Naive thymus-derived CD8-positive, alpha-beta T cell (primary cell): Measurements from ENCODE around the gene SMAD7. TPM values are rescaled to one million over a fixed set of nuclear protein-coding genes. Genes with fewer than 3 reads are reported as not detected.
A peak's percentile ranks its signal among the peaks of the same experiment; 100 is the strongest.

Source experiments
- ATAC-seq, 2 donors: fragments of 150-1000 bp; cut with Tn5 transposase in 1 of 2; sonication (Bioruptor Pico), chemical (Tn5 transposase) in 1 of 2; 1 replicate in 1 of 2; 2 replicates in 1 of 2; pipeline ENCODE4 v1.10.0; 2021; ENCODE audit warnings: mild to moderate bottlenecking in 2 of 2, moderate library complexity in 2 of 2
- POLR2A ChIA-PET: fragments of 350-600 bp; sonication (Branson Sonifier 250); formaldehyde crosslinking; loops from one replicate; lab custom pipeline; 2021; ENCODE audit warnings: antibody characterized with exemption; lab: Charles Lee
- DNase-seq, 10 donors: peaks; one replicate each; pipeline versions ENCODE4 v3.0.0 to v3.0.0-alpha.2; 2020 to 2022
- H3K27ac Mint-ChIP-seq, 10 donors: one replicate each; pipeline ENCODE4 v1.8.0; 2020 to 2022; ENCODE audit warnings: mild to moderate bottlenecking in 10 of 10, mixed read lengths in 10 of 10, moderate library complexity in 4 of 10, inconsistent platforms in 1 of 10
- H3K27me3 Mint-ChIP-seq, 5 donors: one replicate each; pipeline ENCODE4 v1.8.0; 2021 to 2022; ENCODE audit warnings: mixed read lengths in 5 of 5
- H3K36me3 Mint-ChIP-seq, 3 donors: one replicate each; pipeline ENCODE4 v1.8.0; 2020 to 2022; ENCODE audit warnings: mixed read lengths in 3 of 3, mild to moderate bottlenecking in 2 of 3, inconsistent platforms in 1 of 3
- H3K4me1 Mint-ChIP-seq, 4 donors: one replicate each; pipeline ENCODE4 v1.8.0; 2021 to 2022; ENCODE audit warnings: mixed read lengths in 4 of 4
- H3K4me3 Mint-ChIP-seq, 10 donors: one replicate each; pipeline ENCODE4 v1.8.0; 2020 to 2022; ENCODE audit warnings: mild to moderate bottlenecking in 10 of 10, mixed read lengths in 10 of 10, moderate library complexity in 6 of 10, inconsistent platforms in 1 of 10
- H3K9me3 Mint-ChIP-seq, 9 donors: one replicate each; pipeline ENCODE4 v1.8.0; 2020 to 2022; ENCODE audit warnings: mixed read lengths in 9 of 9, mild to moderate bottlenecking in 3 of 9, inconsistent platforms in 1 of 9, moderate library complexity in 1 of 9
- polyA plus RNA-seq, 3 donors: library from polyadenylated mRNA; unstranded; fragments of 300-500 nt; fragmentation: Illumina TruSeq; gene quantifications; one replicate each; pipeline ENCODE4 v1.2.3, GENCODE V29; 2021
- total RNA-seq, 8 experiments: library from RNA in 2 of 8; stranded (reverse) in 2 of 8; gene quantifications; one replicate each; pipeline ENCODE4 v1.2.3 and lab custom pipeline; 2021 to 2026

SMAD7 gene
- total and polyA plus RNA-seq, 5 experiments from 2014 or later: 2.3 to 32.5 (median 4.9) TPM

DNA sequence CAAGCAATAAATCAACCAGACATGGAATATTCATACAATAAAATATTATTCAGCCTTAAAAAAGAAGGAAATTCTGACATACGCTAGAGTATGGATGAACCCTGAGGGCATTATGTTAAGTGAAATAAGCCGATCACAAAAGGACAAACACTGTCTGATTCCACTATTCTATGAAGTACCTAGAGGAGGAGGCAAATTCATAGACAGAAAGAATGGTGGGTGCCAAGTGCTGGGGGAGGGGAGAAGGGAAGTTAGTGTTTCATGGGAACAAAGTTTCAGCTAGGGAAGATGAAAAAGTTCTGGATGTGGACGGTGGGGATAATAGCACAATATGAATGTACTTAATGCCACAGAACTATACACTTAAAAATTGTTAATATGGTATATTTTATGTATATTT is 19.8 kb downstream of the SMAD7 start:
- Mint-ChIP-seq H3K4me1 (peaks cover 44 to 99% (median 93%) of the 10 kb centered on the region in 4 donors), H3K36me3 (no peaks in the 10 kb centered on the region), H3K27ac (peak overlapping the region in 4 of 10 donors; percentile 5 to 87 (median 70)), H3K9me3 (no peaks in the 10 kb centered on the region), H3K27me3 (no peaks in the 10 kb centered on the region), H3K4me3 (peak overlapping the region in 1 of 10 donors; percentile 75)
- POLR2A ChIA-PET: interaction anchor here (1.3 to 5.1 kb wide), 3 partner anchors 10 to 21 kb away, joined by 4 to 35 read pairs (median 26); partner anchors contain the start of gene SMAD7
- DNase-seq (no peak), ATAC-seq (no peak)

DNA sequence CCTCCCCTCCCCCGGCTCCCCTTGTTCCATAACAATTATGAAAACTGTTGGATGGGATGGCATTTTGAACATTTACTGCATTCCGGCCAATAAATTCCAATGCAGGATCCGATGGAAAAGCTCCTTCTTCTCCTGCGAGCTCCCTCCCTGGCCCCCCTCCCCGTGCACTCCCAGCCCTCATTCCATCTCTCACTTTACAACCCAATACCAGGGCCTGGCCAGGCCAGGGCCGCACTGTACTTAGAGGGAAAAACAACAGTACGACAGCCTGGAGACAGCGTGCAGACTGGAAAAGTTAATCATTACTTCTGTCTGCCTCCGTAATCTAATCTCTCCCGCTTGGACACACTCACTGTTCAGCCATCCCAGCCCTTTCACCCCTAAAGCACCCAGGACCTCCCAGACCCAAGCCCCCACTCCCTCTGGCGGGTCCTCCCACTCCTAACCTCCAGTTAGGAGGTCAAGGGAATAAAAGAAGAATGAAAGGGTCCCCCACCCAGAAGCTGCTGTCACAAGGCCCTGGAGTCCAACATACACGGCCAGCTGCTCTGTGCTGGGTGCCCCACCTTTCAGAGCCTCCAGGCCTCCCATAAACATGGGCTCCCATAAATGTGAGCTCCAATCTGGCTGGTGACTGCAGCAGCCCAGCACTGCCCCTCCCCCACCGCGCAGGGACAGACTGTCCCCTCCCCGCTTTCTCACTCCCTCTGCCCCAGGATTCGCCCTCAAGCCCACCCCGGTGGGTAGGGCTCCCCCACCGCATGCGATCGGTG is 20.6 kb downstream of the SMAD7 start:
- no peaks in the 10 kb centered on the region for H3K27me3 Mint-ChIP-seq
- ATAC-seq: no peak
- H3K4me1 Mint-ChIP-seq: peaks cover 40 to 98% (median 88%) of the 10 kb centered on the region in 4 donors
- POLR2A ChIA-PET: interaction anchor here (1.3 to 5.1 kb wide), 4 partner anchors 8 to 21 kb away, joined by 4 to 35 read pairs (median 18); partner anchors contain the start of gene SMAD7
- H3K36me3 Mint-ChIP-seq: no peaks in the 10 kb centered on the region
- DNase-seq: no peak
- H3K9me3 Mint-ChIP-seq: no peaks in the 10 kb centered on the region
- H3K4me3 Mint-ChIP-seq: peak overlapping the region in 8 of 10 donors; percentile 11 to 75 (median 42)
- H3K27ac Mint-ChIP-seq: peak overlapping the region in 7 of 10 donors; percentile 52 to 95 (median 87)

DNA sequence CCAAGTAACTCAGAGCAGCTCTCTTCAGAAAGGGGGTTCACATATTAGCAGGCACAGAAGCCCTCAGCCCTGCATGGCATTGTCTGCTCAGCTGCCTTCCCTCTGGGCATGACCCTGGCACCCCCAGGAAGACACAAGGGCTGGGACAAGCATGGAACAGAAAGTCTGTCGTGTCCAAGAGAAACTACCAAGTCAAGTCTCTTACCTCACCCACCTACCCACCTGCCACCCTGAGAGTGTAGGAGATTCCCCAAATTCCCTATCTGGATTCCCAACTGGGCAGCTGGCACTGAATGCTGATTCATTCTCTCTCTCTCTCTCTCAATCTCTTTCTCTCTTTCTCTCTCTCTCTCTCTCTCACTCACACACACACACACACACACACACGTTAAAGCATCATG is 21.6 kb downstream of the SMAD7 start:
- Mint-ChIP-seq H3K4me1 (peaks cover 42 to 98% (median 89%) of the 10 kb centered on the region in 4 donors), H3K36me3 (no peaks in the 10 kb centered on the region), H3K4me3 (peak overlapping the region; percentile 62 to 86 (median 78)), H3K27me3 (no peaks in the 10 kb centered on the region), H3K9me3 (no peaks in the 10 kb centered on the region), H3K27ac (peak overlapping the region; percentile 79 to 95 (median 89))
- ATAC-seq: no peak
- POLR2A ChIA-PET: interaction anchor here (1.3 to 5.1 kb wide), 4 partner anchors 9 to 22 kb away, joined by 4 to 35 read pairs (median 18); partner anchors contain the start of gene SMAD7
- DNase-seq: no peak

DNA sequence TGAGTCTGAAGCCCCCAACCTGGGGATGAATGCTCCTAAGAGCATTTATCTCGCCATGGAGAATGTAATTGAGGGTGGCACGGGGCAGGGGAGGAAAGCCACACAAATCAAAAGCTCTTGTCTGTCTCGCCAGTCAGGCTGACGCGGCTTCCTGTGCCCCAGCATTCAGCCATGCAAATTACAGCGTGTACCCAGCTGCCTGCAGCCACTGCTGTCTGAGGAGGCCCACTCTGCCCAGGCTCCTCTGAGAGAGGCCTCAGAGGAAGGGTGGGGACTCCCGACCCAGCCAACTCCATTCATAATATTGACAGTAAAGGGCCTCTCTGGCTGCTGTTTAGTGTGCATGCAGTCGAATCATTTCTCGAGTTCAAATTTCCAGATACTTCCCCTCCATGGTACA is 22.0 kb downstream of the SMAD7 start:
- no peaks in the 10 kb centered on the region for H3K27me3 Mint-ChIP-seq
- no peaks in the 10 kb centered on the region for H3K9me3 Mint-ChIP-seq
- no peaks in the 10 kb centered on the region for H3K36me3 Mint-ChIP-seq
- H3K4me1 Mint-ChIP-seq: peaks cover 43 to 98% (median 89%) of the 10 kb centered on the region in 4 donors
- peak overlapping the region; percentile 62 to 86 (median 78) for H3K4me3 Mint-ChIP-seq
- peak; percentile 40 to 88 (median 71) for DNase-seq
- POLR2A ChIA-PET: interaction anchor here (1.0 to 5.1 kb wide), 5 partner anchors 9 to 45 kb away, joined by 3 to 35 read pairs (median 9); partner anchors contain the start of gene SMAD7
- ATAC-seq: peak; percentile 93 to 98
- peak overlapping the region; percentile 79 to 95 (median 89) for H3K27ac Mint-ChIP-seq

DNA sequence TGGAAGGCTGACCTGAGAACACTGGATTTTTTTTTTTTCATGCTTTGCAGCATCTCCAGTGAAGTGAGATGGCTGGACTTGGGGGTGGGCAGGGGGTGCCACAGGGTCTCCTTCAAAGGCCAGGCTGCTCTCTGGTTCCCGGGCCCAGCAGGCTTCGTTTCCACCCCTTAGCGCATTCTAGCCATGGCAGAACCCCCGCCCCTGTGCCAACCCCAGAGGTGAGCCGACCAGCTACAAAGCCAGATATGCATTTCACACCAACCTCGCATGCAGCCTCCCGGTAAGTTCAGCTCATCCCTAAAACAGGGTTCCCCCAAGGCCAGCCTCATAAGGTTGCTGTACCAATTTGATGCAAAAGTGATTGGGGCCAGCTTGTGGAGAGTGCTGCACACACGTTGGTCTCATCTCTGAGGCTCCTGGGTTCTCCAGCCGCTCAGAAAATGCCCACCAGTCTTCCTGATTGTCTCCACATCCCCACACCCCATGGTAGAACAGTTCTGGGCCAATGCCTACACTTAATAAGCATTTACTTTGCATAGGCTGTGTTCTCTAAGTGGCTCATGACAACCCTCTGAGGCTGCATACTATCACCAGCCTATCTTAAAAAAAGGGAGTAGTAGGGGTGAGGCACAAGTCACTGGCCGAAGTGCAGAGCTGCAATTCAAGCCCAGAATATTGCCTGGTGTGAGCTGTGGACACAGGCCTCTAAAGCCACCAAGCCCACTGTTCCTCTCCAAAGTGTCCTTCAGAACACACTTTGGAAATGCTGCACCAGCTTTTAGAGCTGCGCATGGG is 23.3 kb downstream of the SMAD7 start:
- Mint-ChIP-seq H3K36me3 (no peaks in the 10 kb centered on the region), H3K4me1 (peaks cover 47 to 98% (median 90%) of the 10 kb centered on the region in 4 donors), H3K4me3 (peak overlapping the region in 4 of 10 donors; percentile 2 to 57 (median 25)), H3K9me3 (no peaks in the 10 kb centered on the region), H3K27me3 (no peaks in the 10 kb centered on the region), H3K27ac (peak overlapping the region in 7 of 10 donors; percentile 9 to 65 (median 28))
- ATAC-seq (no peak), DNase-seq (no peak)
- POLR2A ChIA-PET: interaction anchor here (0.8 to 5.1 kb wide), 4 partner anchors 14 to 46 kb away, joined by 3 to 35 read pairs (median 15); partner anchors contain the start of gene SMAD7

DNA sequence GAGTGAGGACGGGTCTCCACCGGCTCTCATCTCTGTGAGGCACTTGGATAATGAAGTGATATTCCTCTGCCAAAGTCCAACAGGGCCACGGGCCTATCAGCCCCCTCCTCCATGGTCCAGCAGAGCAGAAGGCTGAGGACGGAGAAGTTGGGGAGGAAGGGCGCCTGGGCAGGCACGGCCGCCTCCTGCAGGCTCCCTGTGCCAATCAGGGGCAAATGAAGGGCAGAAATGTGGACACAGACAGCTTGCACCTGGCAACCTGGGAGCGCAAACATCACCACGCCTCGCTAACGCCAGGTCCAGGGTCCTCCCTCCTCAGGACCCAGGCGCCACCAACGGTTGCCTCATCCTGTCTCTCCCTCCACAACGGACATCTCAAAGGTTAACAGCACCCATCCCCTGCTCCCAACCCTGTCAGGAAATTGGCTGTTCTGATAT is 24.3 kb downstream of the SMAD7 start:
- POLR2A ChIA-PET: interaction anchor here (0.8 to 0.9 kb wide), 2 partner anchors 15 to 26 kb away, joined by 4 read pairs; no protein-coding TSS in a partner anchor
- DNase-seq (no peak), ATAC-seq (no peak)
- no peaks in the 10 kb centered on the region for H3K9me3 Mint-ChIP-seq
- peak overlapping the region in 3 of 10 donors; percentile 13 to 57 (median 39) for H3K4me3 Mint-ChIP-seq
- H3K4me1 Mint-ChIP-seq: peaks cover 48 to 93% (median 86%) of the 10 kb centered on the region in 4 donors
- H3K27me3 Mint-ChIP-seq: no peaks in the 10 kb centered on the region
- peaks cover 0 to 3% (median 2%) of the 10 kb centered on the region in 3 donors for H3K36me3 Mint-ChIP-seq
- H3K27ac Mint-ChIP-seq: peak overlapping the region in 3 of 10 donors; percentile 15 to 69 (median 16)

DNA sequence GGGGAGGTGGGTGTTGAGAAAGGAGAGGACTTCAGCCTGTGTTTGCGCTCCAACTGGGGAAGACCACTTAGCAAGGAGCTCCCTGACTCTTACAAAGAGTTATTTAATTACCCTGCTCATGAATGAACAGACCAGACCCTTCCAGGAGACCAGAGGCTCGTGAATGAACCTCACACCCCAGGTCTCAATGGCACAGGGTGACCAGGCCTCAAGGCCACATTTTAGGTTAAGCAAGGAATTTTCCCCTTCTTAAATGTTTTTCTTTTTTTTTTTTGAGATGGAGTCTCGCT is 25.3 kb downstream of the SMAD7 start:
- Mint-ChIP-seq H3K9me3 (no peaks in the 10 kb centered on the region), H3K27ac (peak overlapping the region in 5 of 10 donors; percentile 16 to 85 (median 56)), H3K27me3 (no peaks in the 10 kb centered on the region), H3K4me1 (peaks cover 47 to 86% (median 80%) of the 10 kb centered on the region in 4 donors), H3K4me3 (peak overlapping the region in 3 of 10 donors; percentile 28 to 74 (median 48)), H3K36me3 (peaks cover 0 to 13% (median 2%) of the 10 kb centered on the region in 3 donors)
- DNase-seq: no peak
- no peak for ATAC-seq
- POLR2A ChIA-PET: interaction anchor here (0.7 kb wide), 1 partner anchor 536 kb away, joined by 3 read pairs; no protein-coding TSS in a partner anchor

DNA sequence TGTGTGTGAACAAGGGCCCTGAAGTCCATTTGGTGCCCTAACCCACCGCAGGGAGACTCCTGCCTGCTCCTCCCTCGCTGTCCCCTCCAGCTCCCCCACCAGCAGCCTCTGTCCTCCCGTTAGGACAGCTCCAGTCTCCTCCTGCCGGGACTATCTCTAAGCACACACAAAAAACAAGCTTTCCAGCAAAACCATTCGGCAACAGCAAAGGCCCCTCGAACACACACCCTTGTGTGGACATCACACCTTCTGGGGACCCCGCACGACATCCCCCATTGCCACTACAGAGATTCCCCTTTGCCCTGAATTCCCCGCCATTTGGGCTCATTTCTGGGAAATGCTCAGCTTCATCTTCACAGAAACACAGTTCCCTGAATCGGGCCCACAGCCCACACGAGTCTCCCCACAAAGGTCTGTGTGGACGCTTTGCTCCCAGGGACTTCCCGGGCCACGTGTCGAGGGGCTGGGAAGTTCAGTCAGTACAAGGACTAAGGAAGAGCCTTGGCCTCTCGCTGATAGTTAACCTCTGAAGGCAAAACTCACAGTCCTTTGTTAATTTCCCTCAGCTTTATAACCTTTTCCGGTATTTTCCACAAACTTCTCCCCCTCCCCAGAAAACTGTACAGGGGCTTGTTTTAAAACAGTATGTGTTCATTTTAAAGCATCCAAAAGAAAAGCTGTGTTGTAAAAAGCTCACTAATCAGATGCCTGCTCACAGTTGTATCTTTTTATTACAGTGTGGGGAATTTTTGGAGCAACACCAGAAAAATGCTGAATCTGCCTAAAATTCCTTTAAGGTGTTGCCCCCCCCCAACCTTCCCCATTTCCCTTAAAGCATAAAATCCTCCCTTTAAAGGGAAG is 25.9 kb downstream of the SMAD7 start:
- Mint-ChIP-seq H3K4me1 (peaks cover 46 to 84% (median 79%) of the 10 kb centered on the region in 4 donors), H3K27me3 (no peaks in the 10 kb centered on the region), H3K4me3 (peak overlapping the region in 9 of 10 donors; percentile 70 to 89 (median 78)), H3K9me3 (no peaks in the 10 kb centered on the region), H3K36me3 (peaks cover 0 to 18% (median 7%) of the 10 kb centered on the region in 3 donors), H3K27ac (peak overlapping the region in 8 of 10 donors; percentile 16 to 91 (median 71))
- ATAC-seq (no peak), DNase-seq (no peak)
- POLR2A ChIA-PET: interaction anchor here (0.7 to 1.4 kb wide), 4 partner anchors 16 to 537 kb away, joined by 3 to 7 read pairs (median 3); no protein-coding TSS in a partner anchor

DNA sequence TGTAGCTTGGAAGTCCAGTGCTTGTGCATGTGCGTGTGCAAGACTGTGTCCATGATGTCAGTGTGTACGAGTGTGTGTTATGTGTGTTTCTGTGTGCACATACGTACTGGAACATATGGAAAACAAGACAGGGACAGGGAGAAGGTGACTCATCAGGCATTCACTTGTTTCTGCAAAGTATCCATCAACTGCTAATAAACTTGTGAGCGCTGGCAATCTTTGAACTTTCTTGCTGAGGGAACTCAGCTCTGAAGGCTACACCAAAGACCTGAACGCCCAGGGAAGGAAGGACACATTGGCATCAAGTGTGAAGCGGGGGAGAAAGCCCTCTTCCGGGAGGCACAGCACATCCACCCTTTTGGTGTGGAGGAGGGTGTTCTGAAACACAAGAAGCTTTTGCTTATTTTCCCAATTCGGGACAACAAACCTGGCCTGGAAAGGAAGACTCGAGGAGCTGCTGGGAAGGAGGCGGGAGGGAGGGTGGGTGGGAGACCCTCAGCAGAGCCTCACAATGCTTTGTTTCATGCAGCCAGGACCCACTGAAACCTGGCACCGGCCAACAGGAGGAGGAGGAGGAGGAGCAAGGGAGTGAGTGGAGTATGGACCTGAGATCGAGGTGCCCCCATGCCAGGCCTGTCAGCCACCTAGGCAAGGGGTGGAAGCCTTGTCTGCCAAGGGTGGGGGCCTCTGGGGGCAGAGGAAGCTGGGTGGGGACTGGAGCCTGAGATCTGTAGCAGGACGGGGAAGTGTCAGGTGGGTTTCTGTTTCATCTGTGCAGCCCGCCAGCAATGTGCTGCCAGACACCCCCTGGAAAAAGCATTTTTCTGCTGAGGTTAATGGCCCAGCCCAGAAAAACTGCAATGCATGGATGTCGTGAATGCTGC is 26.8 kb downstream of the SMAD7 start:
- Mint-ChIP-seq H3K4me1 (peaks cover 42 to 78% (median 71%) of the 10 kb centered on the region in 4 donors), H3K9me3 (no peaks in the 10 kb centered on the region), H3K36me3 (peaks cover 0 to 18% (median 7%) of the 10 kb centered on the region in 3 donors), H3K4me3 (peak overlapping the region; percentile 48 to 89 (median 77)), H3K27ac (peak overlapping the region in 8 of 10 donors; percentile 11 to 91 (median 80)), H3K27me3 (no peaks in the 10 kb centered on the region)
- ATAC-seq (peak; percentile 17 to 21), DNase-seq (peak in 1 of 10 donors; percentile 62)
- POLR2A ChIA-PET: interaction anchor here (0.6 to 1.4 kb wide), 4 partner anchors 17 to 83 kb away, joined by 3 to 7 read pairs (median 3); no protein-coding TSS in a partner anchor
